Measurements from ENCODE around the gene GPR39.

GRCh38 chr2:132623096-132623839, 206.7 kb downstream of the GPR39 start:
- TF ChIP-seq POLR2A (IDR thresholded peaks at IDR 0.05; ENCODE audit: low read depth) (no peak), EP300 (IDR thresholded peaks at IDR 0.05) (no peak)

Measured in esophagus muscularis mucosa (tissue), 2 donors.